RWPE2 (cell line): ENCODE results near the gene LNP1.

Source experiments
- ATAC-seq: fragments of 200-7000 bp; cut with Tn5 transposase; 3 replicates; pipeline ENCODE4 v1.9.1; 2021; ENCODE audit warnings: low read depth
- DNase-seq: peaks from one replicate; pipeline ENCODE4 v3.0.0-alpha.2; 2020; ENCODE audit warnings: low spot score
- H3K27ac ChIP-seq: fragments of 450-650 bp; 2 replicates; pipeline ENCODE4 v1.5.1; 2017; ENCODE audit warnings: mild to moderate bottlenecking; ENCODE audit not compliant: poor library complexity, severe bottlenecking
- H3K27me3 ChIP-seq: fragments of 250-450 bp; sonication (Bioruptor Pico); 2 replicates; pipeline ENCODE4 v1.5.1; 2021; ENCODE audit warnings: mild to moderate bottlenecking, moderate library complexity; ENCODE audit not compliant: insufficient read depth, poor library complexity, severe bottlenecking
- H3K36me3 ChIP-seq: fragments of 250-450 bp; sonication (Bioruptor Pico); 2 replicates; pipeline ENCODE4 v1.5.1; 2020; ENCODE audit warnings: low read depth, mild to moderate bottlenecking, moderate library complexity
- H3K4me1 ChIP-seq: fragments of 250-450 bp; sonication (Bioruptor Pico); 2 replicates; pipeline ENCODE4 v1.5.1; 2021; ENCODE audit warnings: mild to moderate bottlenecking, moderate library complexity; ENCODE audit not compliant: insufficient read depth, poor library complexity, severe bottlenecking
- H3K4me3 ChIP-seq: fragments of 250-450 bp; sonication (Bioruptor Pico); 2 replicates; pipeline ENCODE4 v1.5.1; 2021; ENCODE audit warnings: mild to moderate bottlenecking, moderate library complexity; ENCODE audit not compliant: severe bottlenecking
- H3K9me3 ChIP-seq: fragments of 250-450 bp; sonication (Bioruptor Pico); 2 replicates; pipeline ENCODE4 v1.5.1; 2021; ENCODE audit warnings: mild to moderate bottlenecking, moderate library complexity; ENCODE audit not compliant: severe bottlenecking
- CTCF ChIP-seq: fragments of 450-650 bp; IDR thresholded peaks from one replicate; pipeline ENCODE4 v1.5.1; 2017; ENCODE audit warnings: mild to moderate bottlenecking, moderate library complexity; ENCODE audit not compliant: poor library complexity, severe bottlenecking

LNP1 gene

GRCh38 chr3:100359035-100359434 lies 42.3 kb upstream of the LNP1 start:
- H3K9me3 ChIP-seq, result no peaks in the 10 kb centered on the region

GRCh38 chr3:100360757-100361496 lies 40.4 kb upstream of the LNP1 start:
- Histone ChIP-seq H3K4me1 (no peaks in the 10 kb centered on the region), H3K4me3 (no peak overlapping the region), H3K9me3 (no peaks in the 10 kb centered on the region), H3K27me3 (no peaks in the 10 kb centered on the region), H3K27ac (no peak overlapping the region), H3K36me3 (peaks cover 58% of the 10 kb centered on the region)
- DNase-seq, result no peak
- no peak for TF ChIP-seq CTCF
- no peak for ATAC-seq

More at GRCh38 chr3:100359035-100359434, 42.3 kb upstream of the LNP1 start:
- ATAC-seq (no peak), DNase-seq (no peak)
- Histone ChIP-seq H3K36me3 (peaks cover 60% of the 10 kb centered on the region), H3K4me3 (no peak overlapping the region), H3K27me3 (no peaks in the 10 kb centered on the region), H3K27ac (no peak overlapping the region), H3K4me1 (no peaks in the 10 kb centered on the region)
- no peak for TF ChIP-seq CTCF

DNA sequence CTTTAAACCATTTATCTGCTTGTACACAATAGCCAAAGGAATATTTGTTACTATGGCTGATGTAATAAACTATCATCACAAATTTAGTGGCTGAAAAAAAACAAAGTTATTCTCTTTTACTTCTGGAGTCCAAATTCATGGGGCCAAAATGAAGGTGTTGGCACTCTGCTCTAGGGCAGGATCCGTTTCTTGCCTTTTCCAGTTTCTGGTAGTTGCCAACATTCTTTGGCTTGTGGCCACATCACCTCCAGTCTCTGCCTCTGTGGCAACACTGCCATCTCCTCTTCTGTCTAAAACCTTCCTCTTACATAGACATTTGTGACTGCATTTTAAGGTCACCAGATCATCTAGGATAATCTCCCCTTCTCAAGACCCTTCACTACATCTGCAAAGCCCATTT lies 39.4 kb upstream of the LNP1 start:
- H3K27me3 ChIP-seq, result no peaks in the 10 kb centered on the region
- H3K27ac ChIP-seq, result no peak overlapping the region
- H3K9me3 ChIP-seq, result no peaks in the 10 kb centered on the region
- no peaks in the 10 kb centered on the region for H3K4me1 ChIP-seq
- no peak for TF ChIP-seq CTCF
- DNase-seq, result no peak
- no peak overlapping the region for H3K4me3 ChIP-seq
- H3K36me3 ChIP-seq, result peaks cover 58% of the 10 kb centered on the region
- no peak for ATAC-seq

- no peak for TF ChIP-seq CTCF
- DNase-seq (no peak), ATAC-seq (no peak)
- Histone ChIP-seq H3K4me1 (no peaks in the 10 kb centered on the region), H3K36me3 (peaks cover 78% of the 10 kb centered on the region), H3K9me3 (no peaks in the 10 kb centered on the region), H3K4me3 (no peak overlapping the region), H3K27me3 (no peaks in the 10 kb centered on the region), H3K27ac (no peak overlapping the region)
Observed at GRCh38 chr3:100364421-100364820, 36.9 kb upstream of the LNP1 start.

DNA sequence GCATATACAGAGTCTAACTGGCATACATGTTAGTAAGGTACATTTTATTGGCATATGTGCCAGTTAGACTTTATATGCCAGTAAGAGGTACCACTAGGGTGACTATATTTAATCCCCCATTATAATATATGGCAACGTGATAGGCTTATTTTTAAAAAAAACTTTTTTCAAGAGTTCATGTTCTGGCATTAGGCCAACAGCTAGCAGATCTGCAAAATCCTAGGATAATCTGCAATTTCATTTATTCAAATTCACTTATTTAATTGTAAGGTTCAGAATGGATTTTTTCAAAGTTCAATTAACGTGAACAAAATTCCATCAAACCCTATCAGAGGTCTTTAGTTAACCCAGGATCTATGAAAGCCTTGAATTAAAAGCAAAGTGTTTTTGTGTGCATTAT lies 34.9 kb upstream of the LNP1 start:
- no peak overlapping the region for H3K4me3 ChIP-seq
- no peak for TF ChIP-seq CTCF
- H3K27ac ChIP-seq, result no peak overlapping the region
- no peaks in the 10 kb centered on the region for H3K27me3 ChIP-seq
- H3K36me3 ChIP-seq, result peaks cover 95% of the 10 kb centered on the region
- ATAC-seq, result no peak
- DNase-seq, result no peak
- H3K9me3 ChIP-seq, result no peaks in the 10 kb centered on the region
- no peaks in the 10 kb centered on the region for H3K4me1 ChIP-seq
